ENCODE results near the gene CBFA2T2. TPM values are rescaled to one million over a fixed set of nuclear protein-coding genes. Genes with fewer than 3 reads are reported as not detected.
"Not testable (repeated sequence)": the region's sequence is repeated elsewhere in the genome, so short reads cannot be mapped to it uniquely, and the experiment has no call there.

Gene CBFA2T2
- total and polyA plus RNA-seq, 5 donors, result 5.6 to 13.9 (median 12.0) TPM

DNA sequence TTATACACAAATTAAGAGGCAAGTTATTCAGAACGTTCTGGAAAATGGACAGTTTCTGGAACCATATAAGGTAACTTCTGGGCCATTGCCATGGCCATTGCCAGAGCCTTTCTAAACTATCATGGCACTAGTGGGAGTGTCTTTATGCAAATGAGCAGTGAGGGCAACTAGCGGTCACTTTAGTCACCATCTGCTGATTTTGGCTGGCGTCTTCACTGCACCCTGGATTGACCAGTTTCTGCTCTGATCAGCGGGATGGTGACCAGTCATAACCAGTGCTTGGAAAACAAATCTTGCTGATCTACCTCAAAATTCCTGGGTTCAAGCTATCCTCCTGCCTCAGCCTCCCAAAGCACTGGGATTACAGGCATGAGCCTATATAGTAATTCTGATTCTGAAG is 39.0 kb upstream of the CBFA2T2 start:
- Histone ChIP-seq H3K27ac (ENCODE audit: low read length) (no peak overlapping the region), H3K4me3 (ENCODE audit: low read length) (no peak overlapping the region), H3K27me3 (ENCODE audit: control insufficient read depth, insufficient read depth) (no peaks in the 10 kb centered on the region), H3K9me3 (ENCODE audit: control insufficient read depth, low read length) (no peaks in the 10 kb centered on the region), H3K4me1 (ENCODE audit: control insufficient read depth, insufficient read depth, low read length) (no peaks in the 10 kb centered on the region)
- ATAC-seq (no peak), DNase-seq (no peak)
- intact Hi-C loops (cut with DNase I), result no loop called here
- WGBS, result 59% methylated on average over 4 of the region's 4 CpGs

DNA sequence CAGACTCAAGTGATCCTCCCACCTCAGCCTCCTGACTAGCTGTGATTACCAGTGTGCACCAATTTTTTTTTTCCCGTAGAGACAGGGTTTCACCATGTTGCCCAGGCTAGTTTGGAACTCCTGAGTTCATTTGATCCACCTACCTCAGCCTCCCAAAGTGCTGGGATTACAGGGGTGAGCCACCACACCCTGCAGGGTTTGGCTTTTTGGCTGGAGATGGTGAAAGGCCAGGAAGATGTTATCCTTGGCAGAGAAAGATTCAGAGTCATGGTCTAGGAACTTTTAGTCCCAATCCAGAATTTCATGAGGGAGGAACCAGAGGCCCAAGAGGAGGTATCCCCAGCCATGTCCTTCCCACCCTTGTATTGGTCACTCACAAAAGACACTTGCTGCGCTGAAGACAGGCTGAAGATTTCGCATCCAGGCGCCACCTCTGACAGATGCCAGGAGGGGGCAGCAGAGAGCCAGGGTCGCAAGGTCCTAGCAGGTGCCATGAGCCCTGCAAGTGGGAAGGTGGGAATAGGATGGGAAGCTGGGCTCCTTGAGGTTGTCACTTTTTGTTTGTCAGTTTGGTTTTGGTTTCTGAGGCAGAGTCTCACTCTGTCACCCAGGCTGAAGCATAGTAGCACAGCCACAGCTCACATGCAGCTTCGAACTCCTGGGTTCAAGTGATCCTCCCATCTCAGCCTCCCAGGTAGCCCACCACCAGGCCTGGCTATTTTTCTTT is 32.8 kb upstream of the CBFA2T2 start:
- not testable (repeated sequence) for H3K4me1 ChIP-seq (ENCODE audit: control insufficient read depth, insufficient read depth, low read length); H3K27ac ChIP-seq (ENCODE audit: low read length); H3K4me3 ChIP-seq (ENCODE audit: low read length); H3K9me3 ChIP-seq (ENCODE audit: control insufficient read depth, low read length); H3K27me3 ChIP-seq (ENCODE audit: control insufficient read depth, insufficient read depth)
- ATAC-seq (peak; percentile 90 to 94), DNase-seq (peak; percentile 78 to 91 (median 90))
- intact Hi-C loops (cut with DNase I), result loop anchor here in 2 of 4 donors (5.0 kb wide), 1 partner anchor 195 kb away; no protein-coding TSS in a partner anchor
- 25% methylated on average over 5 of the region's 6 CpGs for WGBS

DNA sequence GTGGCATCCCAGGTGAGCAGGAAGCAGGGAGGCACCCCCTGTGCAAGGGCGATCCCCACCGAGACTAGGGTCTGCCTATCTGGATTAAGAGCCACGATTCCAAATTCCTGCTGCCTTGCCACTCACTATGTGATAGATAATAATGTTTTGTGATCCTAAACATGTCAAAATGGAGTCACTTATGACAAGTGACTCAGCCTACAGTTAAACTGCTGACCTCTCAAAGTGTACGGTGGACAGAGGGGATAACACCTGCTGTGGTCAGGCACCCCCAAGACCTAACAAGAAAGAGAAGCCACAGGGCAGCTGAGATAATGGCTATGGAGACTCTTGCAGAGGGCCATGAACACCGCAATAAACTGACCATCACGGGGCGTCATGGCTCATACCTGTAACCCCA is 30.3 kb upstream of the CBFA2T2 start:
- Histone ChIP-seq H3K4me3 (ENCODE audit: low read length) (no peak overlapping the region), H3K27me3 (ENCODE audit: control insufficient read depth, insufficient read depth) (no peaks in the 10 kb centered on the region), H3K27ac (ENCODE audit: low read length) (no peak overlapping the region), H3K9me3 (ENCODE audit: control insufficient read depth, low read length) (no peaks in the 10 kb centered on the region), H3K4me1 (ENCODE audit: control insufficient read depth, insufficient read depth, low read length) (no peaks in the 10 kb centered on the region)
- 78% methylated on average over 7 of the region's 7 CpGs for WGBS
- intact Hi-C loops (cut with DNase I), result loop anchor here in 2 of 4 donors (5.0 kb wide), 1 partner anchor 193 kb away; no protein-coding TSS in a partner anchor
- ATAC-seq (no peak), DNase-seq (no peak)

DNA sequence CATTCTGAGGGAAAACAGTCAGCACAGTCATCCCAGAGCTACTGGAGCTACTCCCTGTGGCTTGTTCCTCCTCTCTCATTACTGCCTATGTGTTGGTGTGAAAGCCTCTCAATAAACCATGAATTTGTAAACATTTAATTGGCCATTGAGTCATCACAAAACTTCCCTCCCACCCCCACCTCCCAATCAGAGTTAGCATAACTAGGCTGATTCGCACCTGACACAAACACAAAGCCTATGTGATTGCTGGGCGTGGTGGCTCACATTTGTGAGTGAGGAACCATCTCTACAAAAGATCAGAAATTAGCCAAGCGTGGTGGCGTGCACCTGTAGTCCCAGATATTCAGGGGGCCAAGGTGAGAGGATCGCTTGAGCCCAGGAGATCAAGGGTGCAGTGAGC is 29.2 kb upstream of the CBFA2T2 start:
- no peak for ATAC-seq
- 94% methylated on average over 5 of the region's 5 CpGs for WGBS
- intact Hi-C loops (cut with DNase I), result loop anchor here in 1 of 4 donors (5.0 kb wide), 1 partner anchor 192 kb away; no protein-coding TSS in a partner anchor
- Histone ChIP-seq H3K27ac (ENCODE audit: low read length) (no peak overlapping the region), H3K9me3 (ENCODE audit: control insufficient read depth, low read length) (no peaks in the 10 kb centered on the region), H3K4me3 (ENCODE audit: low read length) (no peak overlapping the region), H3K27me3 (ENCODE audit: control insufficient read depth, insufficient read depth) (no peaks in the 10 kb centered on the region), H3K4me1 (ENCODE audit: control insufficient read depth, insufficient read depth, low read length) (no peaks in the 10 kb centered on the region)
- DNase-seq, result no peak

DNA sequence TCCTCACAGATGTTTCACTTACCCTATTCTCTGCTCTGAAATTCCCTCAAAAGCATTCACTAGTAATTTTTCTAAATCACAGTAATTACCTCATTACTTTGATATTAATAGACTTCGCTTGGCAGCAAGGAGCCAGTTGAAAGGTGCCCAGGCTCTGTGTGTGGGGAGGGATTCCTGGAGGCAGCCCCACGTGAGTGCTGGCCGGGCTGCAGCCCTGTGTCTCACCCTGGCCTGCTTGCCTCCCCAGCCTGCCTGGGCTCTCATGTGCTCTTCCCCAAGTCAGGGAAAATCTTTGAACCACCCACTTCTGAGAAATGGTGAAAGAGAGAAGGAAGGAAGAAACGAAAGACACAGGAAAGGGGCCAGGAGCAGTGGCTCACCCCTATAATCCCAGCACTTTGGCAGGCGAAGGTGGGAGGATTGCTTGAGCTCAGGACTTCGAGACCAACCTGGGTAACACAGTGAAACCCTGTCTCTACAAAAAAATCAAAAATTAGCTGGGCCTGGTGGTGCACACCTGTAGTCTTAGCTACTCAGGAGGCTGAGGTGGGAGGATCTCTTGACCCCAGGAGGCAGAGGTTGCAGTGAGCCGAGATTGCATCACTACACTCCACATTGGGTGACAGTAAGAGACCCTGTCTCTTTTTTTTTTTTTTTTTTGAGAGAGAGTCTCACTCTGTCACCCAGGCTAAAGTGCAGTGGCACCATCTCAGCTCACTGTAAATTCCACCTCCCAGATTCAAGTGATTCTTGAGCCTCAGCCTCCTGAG is 26.4 kb upstream of the CBFA2T2 start:
- peak; percentile 65 to 69 for ATAC-seq
- H3K27ac ChIP-seq (ENCODE audit: low read length), result peak overlapping the region; percentile 64
- no peaks in the 10 kb centered on the region for H3K4me1 ChIP-seq (ENCODE audit: control insufficient read depth, insufficient read depth, low read length)
- WGBS, result 71% methylated on average over 7 of the region's 7 CpGs
- intact Hi-C loops (cut with DNase I), result loop anchor here in 1 of 4 donors (5.0 kb wide), 1 partner anchor 189 kb away; no protein-coding TSS in a partner anchor
- DNase-seq, result no peak
- H3K9me3 ChIP-seq (ENCODE audit: control insufficient read depth, low read length), result no peaks in the 10 kb centered on the region
- H3K27me3 ChIP-seq (ENCODE audit: control insufficient read depth, insufficient read depth), result no peaks in the 10 kb centered on the region
- H3K4me3 ChIP-seq (ENCODE audit: low read length), result no peak overlapping the region

DNA sequence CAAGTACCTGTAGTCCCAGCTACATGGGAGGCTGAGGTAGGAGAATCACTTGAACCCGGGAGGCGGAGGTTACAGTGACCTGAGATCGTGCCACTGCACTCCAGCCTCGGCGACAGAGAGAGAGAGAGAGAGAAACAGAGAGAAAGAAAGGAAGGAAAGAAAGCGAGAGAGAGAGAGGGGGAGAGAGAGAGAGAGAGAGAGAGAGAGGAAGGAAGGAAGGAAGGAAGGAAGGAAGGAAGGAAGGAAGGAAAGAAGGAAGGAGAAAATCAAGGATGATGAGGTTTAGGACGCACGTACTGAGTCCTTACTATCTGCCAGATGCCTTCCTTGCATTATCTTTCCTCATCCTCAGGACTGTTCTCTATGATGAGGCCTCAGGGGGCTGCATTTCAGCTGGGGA is 25.1 kb upstream of the CBFA2T2 start:
- not testable (repeated sequence) for H3K4me1 ChIP-seq (ENCODE audit: control insufficient read depth, insufficient read depth, low read length); H3K27ac ChIP-seq (ENCODE audit: low read length); DNase-seq; H3K9me3 ChIP-seq (ENCODE audit: control insufficient read depth, low read length); H3K4me3 ChIP-seq (ENCODE audit: low read length); ATAC-seq; H3K27me3 ChIP-seq (ENCODE audit: control insufficient read depth, insufficient read depth)
- intact Hi-C loops (cut with DNase I), result loop anchor here in 1 of 4 donors (5.0 kb wide), 1 partner anchor 188 kb away; no protein-coding TSS in a partner anchor
- WGBS, result 91% methylated on average over 8 of the region's 8 CpGs

DNA sequence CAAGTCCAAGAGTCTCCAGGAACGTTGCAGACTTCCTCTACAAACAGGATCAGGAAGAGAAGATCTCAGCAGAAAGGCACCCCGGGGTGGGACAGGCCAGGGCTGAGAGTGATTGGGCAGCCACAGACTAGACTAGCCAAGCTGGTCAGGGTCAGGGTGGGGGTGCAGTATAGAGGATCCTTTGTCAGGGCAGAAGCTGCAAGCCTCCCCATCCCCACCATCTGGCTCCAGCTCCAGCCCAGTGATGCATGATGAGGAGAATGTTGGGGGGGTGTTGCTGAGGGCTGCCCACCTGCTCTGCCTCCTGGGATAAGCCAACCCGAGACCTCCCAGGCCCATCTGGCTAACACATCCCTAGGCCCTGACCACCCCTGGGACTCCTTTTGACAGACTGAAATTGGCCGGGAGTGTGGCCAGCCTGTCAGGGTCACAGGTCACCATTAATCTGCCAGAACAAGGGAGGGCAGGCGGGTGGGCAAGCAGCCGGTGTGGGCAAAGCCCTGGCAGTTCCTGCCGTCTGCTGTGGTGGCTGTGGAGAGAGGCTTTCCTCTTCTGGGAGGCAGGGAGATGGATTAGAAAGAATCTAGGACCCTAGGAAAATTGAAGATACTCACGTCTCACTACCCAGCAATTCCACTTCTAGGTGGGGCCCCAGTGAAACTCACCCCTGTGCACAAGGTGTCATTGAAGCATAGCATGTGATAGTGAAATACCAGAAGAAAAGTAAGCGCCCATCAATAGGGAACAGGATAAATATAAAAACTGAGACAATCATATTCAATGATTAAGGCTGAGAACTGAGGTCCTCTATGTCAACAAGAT is 24.2 kb upstream of the CBFA2T2 start:
- Histone ChIP-seq H3K27ac (ENCODE audit: low read length) (no peak overlapping the region), H3K4me1 (ENCODE audit: control insufficient read depth, insufficient read depth, low read length) (no peaks in the 10 kb centered on the region), H3K4me3 (ENCODE audit: low read length) (no peak overlapping the region), H3K27me3 (ENCODE audit: control insufficient read depth, insufficient read depth) (no peaks in the 10 kb centered on the region), H3K9me3 (ENCODE audit: control insufficient read depth, low read length) (no peaks in the 10 kb centered on the region)
- DNase-seq (no peak), ATAC-seq (peak; percentile 23 to 46)
- intact Hi-C loops (cut with DNase I), result no loop called here
- 65% methylated on average over 9 of the region's 9 CpGs for WGBS

DNA sequence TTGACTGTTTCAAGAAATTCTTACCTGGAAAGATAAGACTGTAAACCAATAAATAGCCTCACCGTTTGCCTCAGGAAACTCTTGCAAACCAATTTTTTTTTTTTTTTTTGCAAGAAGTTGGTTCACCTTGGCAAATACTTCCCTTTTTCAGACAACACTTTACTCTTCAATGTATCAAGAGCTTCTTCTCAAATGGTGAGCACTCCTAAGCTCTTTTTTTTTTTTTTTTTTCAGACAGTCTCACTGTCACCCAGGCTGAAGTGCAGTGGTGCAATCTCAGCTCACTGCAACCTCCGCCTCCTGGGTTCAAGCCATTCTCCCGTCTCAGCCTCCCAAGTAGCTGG is 23.6 kb upstream of the CBFA2T2 start:
- WGBS, result 83% methylated on average over 3 of the region's 3 CpGs
- intact Hi-C loops (cut with DNase I), result no loop called here
- Histone ChIP-seq H3K27me3 (ENCODE audit: control insufficient read depth, insufficient read depth) (no peaks in the 10 kb centered on the region), H3K4me1 (ENCODE audit: control insufficient read depth, insufficient read depth, low read length) (no peaks in the 10 kb centered on the region), H3K4me3 (ENCODE audit: low read length) (no peak overlapping the region), H3K9me3 (ENCODE audit: control insufficient read depth, low read length) (no peaks in the 10 kb centered on the region), H3K27ac (ENCODE audit: low read length) (no peak overlapping the region)
- ATAC-seq (no peak), DNase-seq (no peak)

DNA sequence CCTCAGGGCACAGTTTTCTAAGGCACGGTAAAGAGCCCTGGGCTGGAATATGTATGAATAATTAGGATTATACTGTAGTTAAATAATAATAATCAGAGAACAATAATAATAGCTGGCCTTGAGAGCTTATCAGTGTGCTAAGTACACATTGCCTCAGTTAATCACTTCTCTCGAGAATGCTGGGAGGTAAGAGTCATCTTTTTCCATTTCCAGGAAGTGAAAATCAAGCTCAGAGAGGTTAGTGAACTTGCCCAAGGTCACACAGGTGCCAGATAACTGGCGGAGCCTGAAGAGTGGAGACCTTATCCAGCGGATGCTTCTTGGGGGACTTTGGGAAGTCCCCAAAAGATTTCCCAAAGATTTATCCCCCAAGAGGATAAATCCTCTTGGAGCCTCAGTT is 19.4 kb upstream of the CBFA2T2 start:
- Histone ChIP-seq H3K4me3 (ENCODE audit: low read length) (no peak overlapping the region), H3K9me3 (ENCODE audit: control insufficient read depth, low read length) (no peaks in the 10 kb centered on the region), H3K27me3 (ENCODE audit: control insufficient read depth, insufficient read depth) (no peaks in the 10 kb centered on the region), H3K27ac (ENCODE audit: low read length) (no peak overlapping the region), H3K4me1 (ENCODE audit: control insufficient read depth, insufficient read depth, low read length) (no peaks in the 10 kb centered on the region)
- DNase-seq (no peak), ATAC-seq (no peak)
- WGBS, result 64% methylated on average over 4 of the region's 4 CpGs
- intact Hi-C loops (cut with DNase I), result no loop called here

DNA sequence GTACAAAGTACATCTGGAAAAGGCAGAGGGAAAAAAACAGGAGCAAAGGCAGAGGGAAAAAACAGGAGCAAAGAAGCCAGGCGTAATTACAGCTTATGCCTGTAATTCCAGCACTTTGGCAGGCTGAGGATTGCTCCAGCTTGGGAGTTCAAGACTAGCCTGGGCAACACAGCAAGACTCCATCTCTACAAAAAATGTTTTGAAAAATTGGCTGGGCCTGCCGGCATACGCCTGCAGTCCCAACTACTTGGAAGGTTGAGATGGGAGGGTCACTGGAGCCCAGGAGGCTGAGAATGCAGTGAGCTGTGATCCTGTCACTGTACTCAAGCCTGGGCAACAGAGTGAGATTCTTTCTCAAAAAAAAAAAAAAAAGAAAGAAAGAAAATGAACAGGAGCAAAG is 19.0 kb upstream of the CBFA2T2 start:
- ATAC-seq, result no peak
- 79% methylated on average over 3 of the region's 3 CpGs for WGBS
- intact Hi-C loops (cut with DNase I), result no loop called here

More for the DNA sequence above, 19.0 kb upstream of the CBFA2T2 start:
- no peak for DNase-seq
- Histone ChIP-seq H3K27ac (ENCODE audit: low read length) (no peak overlapping the region), H3K27me3 (ENCODE audit: control insufficient read depth, insufficient read depth) (no peaks in the 10 kb centered on the region), H3K9me3 (ENCODE audit: control insufficient read depth, low read length) (no peaks in the 10 kb centered on the region), H3K4me1 (ENCODE audit: control insufficient read depth, insufficient read depth, low read length) (no peaks in the 10 kb centered on the region), H3K4me3 (ENCODE audit: low read length) (no peak overlapping the region)

Data from right cardiac atrium (tissue), 5 donors.